Astrocyte (in vitro differentiated cells and primary cell): Measurements from ENCODE around the gene PRKCE. TPM values are rescaled to one million over a fixed set of nuclear protein-coding genes. Genes with fewer than 3 reads are reported as not detected.

ENCODE experiments used
- DNase-seq: peaks from one replicate; pipeline ENCODE4 v3.0.0-alpha.2; 2010; ENCODE audit warnings: low read depth
- FAIRE-seq: peaks from 2 replicates; lab custom pipeline; 2011; peaks lifted over from hg19 to GRCh38; lab: Jason Lieb, UNC
- H2AFZ ChIP-seq: 2 replicates; pipeline ENCODE4 v1.6.0; 2012; ENCODE audit warnings: low read depth, low read length, inconsistent platforms
- H3K27ac ChIP-seq: 2 replicates; pipeline ENCODE4 v1.5.1; 2011; ENCODE audit warnings: low read depth, low read length, inconsistent platforms
- H3K27me3 ChIP-seq: 2 replicates; pipeline ENCODE4 v1.6.0; 2011; ENCODE audit warnings: low read length, inconsistent platforms; ENCODE audit not compliant: insufficient read depth
- H3K36me3 ChIP-seq: 2 replicates; pipeline ENCODE4 v1.5.1; 2011; ENCODE audit warnings: low read length, inconsistent platforms; ENCODE audit not compliant: insufficient read depth
- H3K4me1 ChIP-seq: 2 replicates; pipeline ENCODE4 v1.5.1; 2011; ENCODE audit warnings: low read length, inconsistent platforms; ENCODE audit not compliant: insufficient read depth
- H3K4me2 ChIP-seq: 2 replicates; pipeline ENCODE4 v1.6.0; 2012; ENCODE audit warnings: low read length, inconsistent platforms
- H3K4me3 ChIP-seq: 2 replicates; pipeline ENCODE4 v1.5.1; 2011; ENCODE audit warnings: low read depth, mild to moderate bottlenecking, low read length, inconsistent platforms; ENCODE audit not compliant: insufficient read depth
- H3K79me2 ChIP-seq: 2 replicates; pipeline ENCODE4 v1.6.0; 2012; ENCODE audit warnings: mild to moderate bottlenecking, low read length, inconsistent platforms; ENCODE audit not compliant: insufficient read depth
- H3K9ac ChIP-seq: 2 replicates; pipeline ENCODE4 v1.6.0; 2012; ENCODE audit warnings: mild to moderate bottlenecking, low read length, inconsistent platforms
- H3K9me3 ChIP-seq: 2 replicates; pipeline ENCODE4 v1.5.1; 2012; ENCODE audit warnings: low read depth, mild to moderate bottlenecking, low read length, inconsistent platforms; ENCODE audit not compliant: insufficient read depth
- H4K20me1 ChIP-seq: 2 replicates; pipeline ENCODE4 v1.6.0; 2012; ENCODE audit warnings: low read length, inconsistent platforms; ENCODE audit not compliant: insufficient read depth
- H3K27ac Mint-ChIP-seq: one replicate; pipeline ENCODE4 v1.8.0; 2021; ENCODE audit warnings: mild to moderate bottlenecking, mixed read lengths; ENCODE audit not compliant: unreplicated experiment
- H3K27me3 Mint-ChIP-seq: one replicate; pipeline ENCODE4 v1.8.0; 2021; ENCODE audit warnings: low read depth, mixed read lengths; ENCODE audit not compliant: unreplicated experiment
- H3K36me3 Mint-ChIP-seq: one replicate; pipeline ENCODE4 v1.8.0; 2021; ENCODE audit warnings: low read depth, mixed read lengths; ENCODE audit not compliant: unreplicated experiment
- H3K4me1 Mint-ChIP-seq: one replicate; pipeline ENCODE4 v1.8.0; 2021; ENCODE audit warnings: low read depth, mixed read lengths; ENCODE audit not compliant: unreplicated experiment
- H3K4me3 Mint-ChIP-seq: one replicate; pipeline ENCODE4 v1.8.0; 2021; ENCODE audit warnings: mild to moderate bottlenecking, moderate library complexity, mixed read lengths; ENCODE audit not compliant: unreplicated experiment
- H3K9me3 Mint-ChIP-seq: one replicate; pipeline ENCODE4 v1.8.0; 2021; ENCODE audit warnings: mild to moderate bottlenecking, mixed read lengths; ENCODE audit not compliant: unreplicated experiment
- CTCF ChIP-seq: IDR thresholded peaks from 2 replicates; pipeline ENCODE4 v1.5.1; 2011; ENCODE audit warnings: low read depth, mild to moderate bottlenecking, inconsistent platforms, low read length, moderate library complexity; ENCODE audit not compliant: insufficient read depth
- EZH2 ChIP-seq: IDR thresholded peaks from 2 replicates; pipeline ENCODE4 v1.6.1; 2012; ENCODE audit warnings: mild to moderate bottlenecking, low read length, inconsistent platforms; ENCODE audit not compliant: insufficient read depth
- total RNA-seq: library from RNA; stranded (reverse); gene quantifications from 2 replicates; pipeline ENCODE4 v1.2.1, GENCODE V29; 2021

PRKCE gene
- total RNA-seq, 1 donor from 2014 or later = 12.8 TPM

GRCh38 chr2:46161315-46161714 is 509.8 kb downstream of the PRKCE start:
- no peak for DNase-seq
- Mint-ChIP-seq H3K4me1 (peaks cover 26% of the 10 kb centered on the region), H3K4me3 (no peak overlapping the region), H3K36me3 (peaks cover 20% of the 10 kb centered on the region), H3K27ac (peak overlapping the region; percentile 24), H3K27me3 (peaks cover 16% of the 10 kb centered on the region), H3K9me3 (peaks cover 6% of the 10 kb centered on the region)
- no peak for TF ChIP-seq CTCF
- TF ChIP-seq EZH2 = no peak
- Histone ChIP-seq H3K9ac (no peak overlapping the region), H3K4me3 (no peak overlapping the region), H3K79me2 (no peaks in the 10 kb centered on the region), H2AFZ (no peak overlapping the region), H3K4me2 (no peak overlapping the region), H4K20me1 (no peaks in the 10 kb centered on the region), H3K36me3 (no peaks in the 10 kb centered on the region), H3K9me3 (no peaks in the 10 kb centered on the region), H3K27ac (no peak overlapping the region), H3K4me1 (peaks cover 23% of the 10 kb centered on the region), H3K27me3 (no peaks in the 10 kb centered on the region)
- no peak for FAIRE-seq

DNA sequence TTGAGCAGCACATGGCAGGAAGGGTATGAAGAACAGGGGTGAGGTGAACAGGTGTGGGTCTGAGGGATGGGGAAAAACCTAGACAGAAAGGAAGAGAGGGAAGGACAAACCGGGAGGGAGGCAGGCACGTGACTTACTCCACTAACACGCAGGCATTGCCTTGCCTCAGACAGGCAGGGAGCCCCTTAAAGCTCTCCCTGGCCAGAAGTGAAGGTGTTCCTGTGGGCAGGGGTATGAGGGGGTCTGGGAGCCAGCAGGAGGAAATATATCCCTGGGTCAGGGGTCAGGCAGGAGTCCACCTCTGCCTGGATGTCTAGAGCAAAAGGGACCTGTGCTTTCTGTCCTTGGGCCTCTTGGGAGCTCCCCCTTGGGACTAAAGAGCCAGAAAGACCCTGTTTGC is 510.4 kb downstream of the PRKCE start:
- TF ChIP-seq EZH2 = no peak
- no peak for TF ChIP-seq CTCF

DNA sequence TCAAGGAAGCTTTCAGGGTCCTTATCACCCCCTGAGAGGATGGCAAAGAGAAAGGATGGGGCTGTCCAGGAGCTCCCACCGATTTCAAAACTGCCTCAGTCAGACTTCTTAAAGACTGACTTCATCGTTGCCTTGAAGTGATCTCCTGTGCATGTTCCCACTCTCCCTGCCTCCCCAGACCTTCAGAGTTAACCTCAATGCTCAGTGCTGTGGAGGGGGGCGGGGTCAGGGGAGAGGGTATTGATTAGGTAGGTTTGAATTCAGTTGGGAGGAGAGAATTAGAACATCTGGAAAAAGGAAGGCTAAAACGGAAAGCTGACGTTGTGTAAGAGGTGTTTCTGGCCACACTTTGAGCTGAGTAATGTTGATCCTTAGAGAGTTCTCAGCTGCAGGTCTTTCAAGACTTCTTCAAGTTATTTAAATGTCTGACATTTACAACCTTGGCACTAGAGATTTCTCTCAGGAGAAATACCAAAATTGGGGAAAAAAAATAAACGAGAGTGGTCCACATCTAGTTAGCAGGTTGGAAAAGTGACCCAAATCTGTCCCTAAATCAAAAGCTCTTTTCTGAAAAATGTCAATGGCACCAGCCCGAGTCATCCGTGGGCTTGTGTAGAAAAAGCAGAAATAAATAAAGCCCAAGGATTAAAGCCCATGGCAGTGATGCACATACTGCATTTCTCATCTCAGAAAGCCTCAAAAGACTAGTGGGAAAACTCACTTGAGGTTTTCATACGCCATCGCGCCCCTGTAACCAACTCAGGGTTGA is 511.0 kb downstream of the PRKCE start:
- H3K36me3 Mint-ChIP-seq = peaks cover 19% of the 10 kb centered on the region
- H3K27ac ChIP-seq = no peak overlapping the region
- no peaks in the 10 kb centered on the region for H3K9me3 ChIP-seq
- H3K9ac ChIP-seq = no peak overlapping the region
- no peaks in the 10 kb centered on the region for H4K20me1 ChIP-seq
- DNase-seq (no peak), FAIRE-seq (peak; percentile 5)
- peaks cover 23% of the 10 kb centered on the region for H3K4me1 ChIP-seq
- no peak overlapping the region for H3K27ac Mint-ChIP-seq
- H3K27me3 ChIP-seq = no peaks in the 10 kb centered on the region
- no peaks in the 10 kb centered on the region for H3K36me3 ChIP-seq
- H3K9me3 Mint-ChIP-seq = peaks cover 6% of the 10 kb centered on the region
- peaks cover 16% of the 10 kb centered on the region for H3K27me3 Mint-ChIP-seq
- no peak overlapping the region for H3K4me2 ChIP-seq
- no peak overlapping the region for H2AFZ ChIP-seq
- H3K79me2 ChIP-seq = no peaks in the 10 kb centered on the region
- no peak overlapping the region for H3K4me3 Mint-ChIP-seq
- H3K4me1 Mint-ChIP-seq = peaks cover 26% of the 10 kb centered on the region
- no peak for TF ChIP-seq EZH2
- no peak for TF ChIP-seq CTCF
- no peak overlapping the region for H3K4me3 ChIP-seq

More for the DNA sequence above, 510.4 kb downstream of the PRKCE start:
- Histone ChIP-seq H3K4me1 (peaks cover 23% of the 10 kb centered on the region), H3K36me3 (no peaks in the 10 kb centered on the region), H3K9me3 (no peaks in the 10 kb centered on the region), H2AFZ (no peak overlapping the region), H3K4me3 (no peak overlapping the region), H3K79me2 (no peaks in the 10 kb centered on the region), H3K27me3 (no peaks in the 10 kb centered on the region), H3K27ac (no peak overlapping the region), H3K4me2 (no peak overlapping the region), H4K20me1 (no peaks in the 10 kb centered on the region), H3K9ac (no peak overlapping the region)
- Mint-ChIP-seq H3K27me3 (peaks cover 16% of the 10 kb centered on the region), H3K9me3 (peaks cover 6% of the 10 kb centered on the region), H3K36me3 (peaks cover 16% of the 10 kb centered on the region), H3K4me1 (peaks cover 26% of the 10 kb centered on the region), H3K4me3 (no peak overlapping the region), H3K27ac (peak overlapping the region; percentile 24)
- FAIRE-seq = no peak
- no peak for DNase-seq
